Brain pericyte (primary cell): ENCODE data around the gene LRIG1.
"Not testable (repeated sequence)": the region's sequence is repeated elsewhere in the genome, so short reads cannot be mapped to it uniquely, and the experiment has no call there.

Source experiments
- DNase-seq: peaks from one replicate; pipeline ENCODE4 v3.0.0-alpha.2; 2012; ENCODE audit warnings: low read depth, low spot score

The LRIG1 gene

DNA sequence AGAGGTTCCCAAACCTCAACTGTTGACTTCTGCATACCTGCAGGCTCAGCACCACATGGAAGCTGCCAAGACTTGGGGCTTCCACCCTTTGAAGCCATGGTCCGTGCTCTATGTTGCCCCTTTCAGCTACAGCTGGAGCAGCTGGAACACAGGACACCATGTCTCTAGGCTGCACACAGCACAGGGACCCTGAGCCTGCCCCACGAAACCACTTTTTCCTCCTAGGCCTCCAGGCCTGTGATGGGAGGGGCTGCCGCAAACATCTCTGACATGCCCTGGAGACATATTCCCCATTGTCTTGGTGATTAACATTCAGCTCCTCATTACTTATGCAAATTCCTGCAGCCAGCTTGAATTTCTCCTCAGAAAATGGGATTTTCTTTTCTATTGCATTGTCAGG lies 78.9 kb downstream of the LRIG1 start:
- not testable (repeated sequence) for DNase-seq

DNA sequence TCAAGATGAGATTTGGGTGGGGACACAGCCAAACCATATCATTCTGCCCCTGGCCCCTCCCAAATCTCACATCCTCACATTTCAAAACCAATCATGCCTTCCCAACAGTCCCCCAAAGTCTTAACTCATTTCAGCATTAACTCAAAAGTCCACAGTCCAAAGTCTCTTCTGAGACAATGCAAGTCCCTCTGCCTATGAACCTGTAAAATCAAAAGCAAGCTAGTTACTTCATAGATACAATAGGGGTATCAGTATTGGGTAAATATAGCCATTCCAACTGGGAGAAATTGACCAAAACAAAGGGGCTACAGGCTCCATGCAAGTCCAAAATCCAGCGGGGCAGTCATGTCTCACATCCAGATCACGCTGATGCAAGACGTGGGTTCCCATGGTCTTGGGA lies 79.7 kb downstream of the LRIG1 start:
- DNase-seq = not testable (repeated sequence)

DNA sequence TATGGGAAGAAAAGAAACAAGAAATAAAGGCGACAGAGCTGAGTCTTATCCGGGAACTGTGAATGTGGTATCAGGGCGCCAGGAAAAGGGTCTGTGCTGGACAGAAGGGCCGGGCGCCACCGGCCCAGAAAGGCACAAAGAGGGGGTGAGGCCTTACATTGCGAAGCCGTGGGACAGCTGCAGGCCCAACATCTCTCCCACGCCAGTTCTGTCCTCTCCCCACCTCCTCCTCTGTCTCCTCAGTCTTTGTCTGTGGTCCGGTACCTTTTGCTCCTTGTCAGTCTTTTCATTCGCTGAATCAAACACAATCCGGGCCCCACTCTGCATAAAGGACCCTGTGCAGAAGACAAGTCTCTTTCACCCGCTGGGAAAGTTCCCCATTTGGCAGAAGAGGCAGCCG lies 81.8 kb downstream of the LRIG1 start:
- DNase-seq = no peak

DNA sequence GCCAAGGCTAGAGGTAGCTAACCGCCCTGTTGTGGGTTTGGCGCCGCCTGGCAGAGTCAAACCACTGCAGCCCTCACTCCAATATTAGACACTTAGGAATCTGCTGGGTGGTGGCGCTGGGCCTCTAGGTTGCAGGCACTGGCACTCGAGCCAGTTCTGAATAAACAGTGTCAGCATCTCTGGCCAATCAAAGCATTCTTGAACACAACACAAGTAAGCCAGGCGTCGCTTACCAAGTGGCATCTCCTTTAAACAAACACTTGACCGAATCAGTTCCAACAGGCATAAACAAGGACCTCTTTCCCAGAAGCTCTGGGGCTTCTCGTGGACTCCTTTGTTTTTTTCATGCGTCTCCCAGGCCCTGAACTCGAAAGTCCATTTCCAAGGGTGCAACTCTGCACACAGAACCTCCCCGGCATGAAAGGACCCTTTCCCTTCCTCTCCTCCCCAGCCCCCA lies 82.3 kb downstream of the LRIG1 start:
- DNase-seq = no peak

DNA sequence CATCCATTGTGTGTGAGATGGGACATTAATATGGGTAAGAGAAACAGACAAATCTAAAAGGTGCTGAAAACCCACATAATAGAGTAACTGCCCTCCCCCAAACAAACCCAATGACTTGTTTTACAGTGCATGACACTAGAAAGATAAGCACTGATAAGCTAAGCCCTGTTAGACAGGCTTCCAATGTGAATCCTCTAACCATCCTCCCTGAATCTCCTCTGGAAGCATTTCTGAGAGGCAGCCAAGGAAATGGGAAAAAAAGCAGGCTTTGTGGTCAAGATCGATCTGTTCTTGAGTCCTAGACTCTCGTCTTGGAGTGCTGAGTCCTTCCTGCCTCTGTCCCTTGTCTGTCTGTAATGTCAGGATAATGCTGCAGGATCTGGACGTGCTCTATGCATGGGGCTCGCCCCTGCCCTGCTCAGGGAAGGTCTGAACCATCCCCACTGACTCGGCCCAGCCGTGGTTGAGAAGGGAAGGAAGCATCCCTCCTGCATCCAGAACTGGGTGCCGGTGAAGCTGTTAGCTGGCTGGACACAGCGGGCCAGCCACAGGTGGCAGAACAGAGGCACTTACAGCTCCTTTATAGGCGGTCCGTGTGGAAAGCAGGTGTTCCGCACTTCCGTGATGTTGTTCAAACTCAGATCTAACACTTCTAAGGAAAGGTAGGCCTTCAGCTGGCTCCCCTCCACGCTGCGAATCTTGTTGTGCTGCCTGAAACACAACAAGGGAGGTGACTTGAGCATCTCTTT lies 84.1 kb downstream of the LRIG1 start:
- DNase-seq = no peak

DNA sequence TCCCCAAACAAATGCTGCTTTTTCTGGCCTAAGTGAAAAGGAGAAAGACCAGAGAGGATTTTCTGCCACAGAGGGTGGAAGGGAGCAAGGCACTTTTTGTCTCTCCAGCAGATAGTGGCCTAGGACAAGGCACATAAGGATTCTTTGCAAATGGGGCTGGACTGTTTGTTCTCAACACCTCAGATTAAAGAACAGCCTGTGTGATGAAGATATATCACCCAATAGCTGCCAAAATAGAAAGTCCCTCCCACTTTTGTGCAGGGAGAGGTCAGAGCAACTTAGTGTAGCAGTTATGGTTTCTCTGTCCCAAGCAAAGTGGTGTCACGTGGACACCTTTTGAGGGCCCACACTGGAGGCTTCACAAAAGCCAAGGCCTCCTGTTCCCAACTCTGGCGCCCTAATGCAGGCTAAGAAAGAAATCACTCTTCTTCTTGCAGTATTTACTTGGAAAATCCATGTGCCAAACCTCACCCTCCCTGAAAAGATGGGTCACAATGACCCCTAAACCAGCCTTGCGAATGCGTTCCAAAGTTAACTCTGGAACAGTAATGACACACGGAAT lies 84.9 kb downstream of the LRIG1 start:
- no peak for DNase-seq

DNA sequence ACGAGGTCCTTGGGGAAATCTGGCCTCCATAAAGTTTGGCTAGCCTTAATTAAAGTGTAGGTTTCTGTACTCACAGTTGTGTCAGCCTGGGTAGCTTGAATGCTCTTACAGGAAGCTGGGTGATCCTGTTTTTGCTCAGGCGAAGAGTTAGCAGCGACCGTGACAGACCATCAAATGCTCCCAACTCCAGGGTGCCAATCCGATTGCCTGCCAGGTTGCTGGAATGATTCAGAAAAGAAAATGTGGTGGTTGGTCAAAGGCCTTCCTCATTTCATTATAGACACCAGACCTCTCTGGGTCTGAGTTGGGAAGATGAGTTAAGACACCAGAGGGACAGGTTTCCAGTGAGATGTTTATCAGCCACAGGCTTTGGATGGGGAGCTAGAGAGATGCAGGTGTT lies 86.0 kb downstream of the LRIG1 start:
- DNase-seq = no peak

DNA sequence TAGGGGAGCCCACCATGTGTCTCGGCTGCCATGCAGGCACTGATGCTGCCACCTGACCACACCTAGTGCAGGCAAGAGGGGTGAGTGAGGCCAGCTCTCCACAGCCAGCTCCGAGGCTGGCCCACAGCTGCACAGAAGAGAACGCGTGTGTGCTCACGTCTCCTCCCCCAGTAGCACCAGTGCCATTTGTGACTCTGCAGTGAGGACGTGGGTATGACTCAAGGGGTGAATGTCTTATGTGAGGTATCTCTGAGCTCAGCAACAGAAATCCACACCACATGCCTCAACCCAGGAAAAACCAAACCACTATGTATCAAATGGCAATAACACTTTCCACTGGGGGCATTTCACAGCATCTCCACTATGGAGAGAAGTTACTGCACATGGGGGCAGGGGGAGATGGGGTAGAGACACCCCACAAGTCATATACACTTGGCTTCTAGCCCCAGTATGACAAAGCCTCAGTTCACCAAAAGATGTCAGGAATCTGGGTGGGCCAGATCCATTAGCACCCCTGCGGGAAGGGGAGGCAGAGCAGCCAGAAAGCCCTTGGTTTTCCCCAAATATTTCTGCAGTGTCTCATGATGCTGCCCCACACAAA lies 87.6 kb downstream of the LRIG1 start:
- DNase-seq = no peak

DNA sequence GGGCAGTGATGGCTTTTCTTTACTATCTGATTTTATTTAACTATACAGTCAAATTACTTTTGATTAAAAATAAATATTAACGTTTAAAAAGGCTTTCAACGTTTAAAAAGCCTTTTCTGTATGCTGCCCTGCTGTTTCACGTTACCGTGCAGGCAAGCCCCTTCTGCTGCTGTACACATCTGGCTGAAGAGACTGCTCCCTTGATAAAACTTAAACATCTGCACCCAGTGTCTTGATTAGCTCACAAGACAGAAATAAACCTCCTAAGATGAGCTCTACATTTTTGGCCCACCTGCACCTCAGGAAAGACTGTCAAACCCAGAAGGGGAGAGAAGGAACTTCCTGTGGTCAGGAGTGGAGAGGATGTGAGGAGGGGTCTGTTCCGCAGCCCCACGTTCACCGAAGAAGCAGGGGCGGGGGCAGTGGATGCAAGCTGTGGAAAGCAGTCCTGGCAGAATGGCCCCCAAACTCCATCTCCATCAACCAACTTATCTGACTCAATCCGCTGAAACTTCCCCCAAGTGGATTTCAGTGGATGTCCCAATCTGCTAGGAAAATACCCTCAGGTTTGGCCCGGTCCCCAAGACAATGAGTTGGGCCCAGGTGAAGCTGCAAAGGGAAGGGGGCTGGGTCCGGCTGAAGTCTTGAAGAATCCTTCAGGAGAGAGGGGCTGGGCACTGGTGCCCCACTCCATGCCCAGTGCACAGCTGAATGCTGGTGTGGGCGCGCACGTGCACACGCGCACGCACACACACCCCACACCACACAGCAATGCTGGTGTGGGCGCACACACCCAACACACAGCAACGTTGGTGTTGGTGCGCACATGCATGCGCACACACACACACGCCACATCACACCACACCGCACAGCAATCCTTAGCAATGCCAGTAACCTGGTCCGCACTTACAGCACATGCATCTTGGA lies 88.6 kb downstream of the LRIG1 start:
- DNase-seq = no peak

DNA sequence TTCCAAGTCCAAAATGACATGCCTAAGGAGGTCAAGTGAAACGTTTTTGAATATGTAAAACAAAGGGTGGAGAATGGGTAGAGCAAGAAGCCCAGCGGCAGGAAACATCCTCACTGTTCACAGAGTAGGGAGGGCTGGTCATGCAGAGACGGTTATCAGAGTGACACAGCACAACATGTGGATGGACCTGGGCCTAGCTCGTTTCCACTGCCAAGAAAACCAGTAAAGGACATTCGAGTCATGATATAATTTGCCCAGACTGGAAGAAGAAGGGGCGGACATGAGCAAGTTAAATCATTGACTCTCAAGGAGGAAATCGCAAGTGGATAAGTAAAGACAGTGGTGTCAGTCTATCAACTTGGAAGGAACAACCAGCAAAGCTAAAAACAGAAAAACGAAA lies 89.3 kb downstream of the LRIG1 start:
- no peak for DNase-seq

DNA sequence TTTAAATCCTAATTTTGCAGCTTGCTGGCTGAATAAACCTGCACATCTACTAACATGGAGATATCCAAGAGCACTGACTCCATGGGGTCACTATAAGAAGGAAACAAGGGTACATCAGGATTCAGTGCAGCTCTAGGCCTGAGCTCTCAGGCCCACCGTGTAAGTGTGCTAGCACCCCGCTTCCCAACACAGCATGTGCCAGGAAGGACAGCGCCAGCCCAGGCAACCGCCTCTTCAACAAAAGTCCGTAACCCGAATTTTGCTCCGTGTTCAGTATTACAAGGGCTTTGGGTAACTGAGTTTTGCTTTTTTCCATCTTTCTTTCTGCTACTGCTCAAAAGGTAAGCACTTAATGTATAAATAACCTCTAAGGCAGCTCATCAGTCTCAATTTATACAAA lies 89.8 kb downstream of the LRIG1 start:
- DNase-seq = no peak

DNA sequence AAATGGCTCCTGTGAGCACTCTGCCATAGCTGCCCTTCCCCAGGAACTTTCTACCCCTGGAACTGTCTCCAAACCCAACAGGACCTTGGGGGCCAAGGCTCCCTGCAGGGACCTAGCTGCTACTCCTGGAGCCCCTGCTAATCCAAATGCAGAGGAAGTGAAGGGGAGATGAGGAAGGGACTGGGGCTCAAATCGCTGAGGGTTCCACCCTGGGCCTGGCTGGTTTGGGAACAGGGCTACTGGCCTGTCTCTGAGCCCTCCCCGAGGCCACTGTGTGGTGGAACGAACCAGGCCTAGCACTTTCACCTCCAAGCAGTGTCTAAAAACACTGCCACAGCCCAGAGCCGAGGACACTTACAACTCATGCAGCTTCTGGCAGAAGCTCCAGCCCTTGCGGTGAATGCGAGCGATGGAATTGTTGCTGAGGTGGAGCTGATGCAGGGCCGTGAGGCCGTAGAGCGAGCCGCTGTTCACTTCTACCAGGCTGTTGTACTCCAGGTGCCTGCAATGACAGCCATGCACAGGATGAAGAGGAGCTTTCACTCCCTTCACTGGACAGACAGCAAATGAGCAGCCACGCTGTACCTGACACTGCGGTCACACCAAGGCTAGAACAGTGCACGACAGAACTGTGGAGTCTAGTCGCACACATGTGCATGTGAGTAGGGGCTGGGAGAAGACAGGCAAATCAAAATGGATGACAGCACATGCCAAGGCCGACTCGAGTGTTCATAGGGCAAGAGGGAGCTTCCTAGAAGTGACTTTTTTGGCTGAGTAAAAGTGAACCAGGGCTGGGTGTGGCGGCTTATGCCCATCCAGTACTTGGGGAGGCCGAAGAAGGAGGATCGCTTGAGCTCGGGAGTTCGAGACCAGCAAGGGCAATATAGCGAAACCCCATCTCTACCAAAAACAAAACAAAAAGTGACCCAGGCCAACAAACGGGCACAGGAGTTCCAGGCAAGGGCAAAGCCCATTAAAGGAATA lies 90.8 kb downstream of the LRIG1 start:
- no peak for DNase-seq

DNA sequence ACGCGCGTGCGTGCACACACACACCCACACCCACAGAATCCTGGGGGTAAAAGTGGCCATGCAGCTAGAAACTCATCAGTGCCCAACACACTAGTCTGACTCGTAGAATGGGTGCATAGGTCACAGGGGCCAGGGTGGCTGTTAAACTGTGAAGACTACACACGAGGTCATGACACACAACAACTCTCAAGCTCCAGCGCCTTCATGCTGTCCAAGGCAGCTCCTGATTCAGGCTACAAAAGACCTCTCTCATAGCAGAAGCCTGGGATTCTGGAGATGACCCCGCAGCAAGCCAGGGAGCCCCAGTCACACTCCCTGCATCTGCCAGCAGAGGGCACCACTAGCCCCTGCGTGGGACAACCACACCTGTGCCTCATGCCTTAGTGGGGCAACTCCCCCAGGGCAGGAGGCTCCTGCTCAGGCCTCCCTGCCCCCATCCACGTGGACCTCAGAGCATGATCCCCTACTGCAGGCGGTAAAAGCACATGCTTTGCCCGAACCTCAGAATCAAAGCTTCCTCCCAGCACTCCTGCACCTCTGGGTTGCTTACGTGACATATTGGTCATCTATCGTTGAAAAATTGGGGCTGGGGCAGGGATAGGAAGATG lies 93.1 kb downstream of the LRIG1 start:
- no peak for DNase-seq

DNA sequence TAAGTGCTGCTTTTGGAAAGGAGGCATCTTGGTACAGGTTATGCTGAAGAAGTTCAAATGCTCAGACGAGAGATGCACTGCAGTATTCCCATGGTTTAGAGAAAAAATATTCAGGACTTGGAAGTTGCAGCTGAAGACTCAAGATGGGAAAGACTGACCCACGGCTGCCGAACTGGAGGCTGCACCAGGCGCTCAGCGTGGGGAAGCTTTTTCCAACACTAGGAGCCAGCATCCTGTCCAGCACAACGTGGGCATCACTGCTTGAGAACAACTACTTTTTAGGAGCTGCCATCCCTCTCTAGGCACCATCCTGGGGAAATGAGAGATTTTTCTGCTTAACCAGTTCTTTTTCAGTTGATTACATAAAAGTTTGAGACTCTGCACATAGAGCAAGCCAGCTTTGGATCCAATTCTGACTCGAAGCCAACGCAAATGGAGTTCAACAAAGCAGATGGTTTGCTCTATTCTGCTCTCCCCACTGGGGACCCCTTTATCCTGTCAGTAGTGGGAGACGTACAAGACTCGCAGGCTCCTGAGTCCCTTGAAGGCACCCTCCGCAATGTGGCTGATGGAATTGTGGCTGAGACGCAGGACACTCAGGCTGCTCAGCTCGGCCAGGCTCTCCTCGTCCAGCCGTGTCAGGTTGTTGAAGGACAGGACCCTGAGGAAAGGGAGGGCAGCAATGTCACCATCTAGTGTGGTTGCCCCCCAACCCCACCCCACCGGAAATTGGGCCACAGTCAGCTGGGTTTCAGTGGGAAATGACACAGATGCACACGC lies 93.8 kb downstream of the LRIG1 start:
- no peak for DNase-seq

DNA sequence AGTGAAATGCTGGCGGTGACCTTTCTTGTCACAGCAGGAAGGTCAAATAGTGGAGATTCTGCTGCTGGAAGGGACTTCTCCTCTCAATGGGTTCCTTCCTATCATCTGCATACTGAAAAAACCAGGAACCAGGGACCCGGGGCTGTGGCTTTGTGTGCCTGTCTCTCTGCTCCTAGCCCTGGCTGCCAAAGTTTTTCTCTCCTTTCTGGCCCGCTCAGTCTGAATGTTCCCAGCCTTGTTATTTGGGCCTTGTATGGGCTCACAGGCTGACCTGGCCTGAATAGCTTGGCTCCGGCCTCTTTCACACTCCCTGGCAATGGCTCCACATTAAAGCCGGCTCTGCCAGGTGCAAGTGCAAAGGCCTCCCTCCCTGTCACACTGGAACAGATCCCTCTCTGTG lies 94.7 kb downstream of the LRIG1 start:
- DNase-seq = no peak

DNA sequence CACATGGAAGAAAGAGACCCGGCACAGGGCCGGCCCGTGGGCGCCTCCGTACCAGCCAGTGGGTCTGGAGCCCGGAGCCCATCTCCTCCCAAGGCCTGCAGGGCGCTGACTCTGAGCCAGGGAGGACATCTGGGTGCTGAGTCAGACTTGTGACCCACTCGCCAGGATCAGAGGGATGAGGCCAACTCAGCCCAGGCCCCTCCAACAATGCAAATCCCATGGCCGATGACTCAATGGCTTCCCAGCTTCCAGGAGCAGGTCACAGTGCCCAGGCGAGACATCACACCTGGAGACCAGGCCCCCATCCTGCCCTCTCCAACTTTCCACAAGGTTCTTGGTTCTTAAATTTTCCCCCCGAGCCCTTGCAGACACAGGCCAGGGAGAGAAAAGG lies 95.1 kb downstream of the LRIG1 start:
- DNase-seq = no peak

DNA sequence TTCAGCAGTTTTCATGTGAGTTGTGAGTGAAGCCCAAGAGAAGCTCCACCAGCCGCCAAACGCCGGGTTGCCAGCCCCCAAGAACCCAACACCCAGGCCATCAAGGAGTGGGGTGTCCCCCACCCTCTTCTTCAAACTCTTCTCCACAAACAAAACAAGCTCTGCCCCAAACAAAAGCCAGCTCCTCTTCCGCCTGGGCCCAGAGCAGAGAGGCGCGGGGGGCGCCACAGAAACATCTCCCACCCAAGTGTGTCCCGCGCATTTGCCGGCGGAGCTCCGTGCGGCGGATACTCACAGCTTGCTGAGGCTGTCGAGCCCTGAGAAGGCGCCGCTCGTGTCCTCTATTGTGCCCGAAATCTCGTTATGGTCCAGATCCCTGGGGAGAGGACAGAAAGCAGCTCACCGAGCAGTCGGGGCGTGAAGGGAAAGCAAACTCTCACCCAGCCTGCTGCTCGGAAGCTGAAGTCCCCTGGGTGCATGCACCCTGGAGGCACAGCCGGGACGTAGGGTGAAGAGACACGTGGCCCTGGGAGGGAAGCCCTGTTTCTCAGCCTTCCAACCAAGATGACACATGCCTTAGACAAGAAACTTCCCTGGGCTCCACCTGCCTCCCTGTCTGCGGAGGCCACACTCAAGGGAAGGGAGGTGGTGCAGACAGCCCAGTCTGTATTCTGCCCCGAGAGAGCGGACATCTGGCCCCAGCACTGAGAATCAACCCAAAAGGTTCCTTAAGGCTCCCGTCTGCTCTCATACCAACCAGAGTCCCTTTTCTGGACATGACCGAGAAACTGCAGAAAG lies 95.7 kb downstream of the LRIG1 start:
- no peak for DNase-seq

DNA sequence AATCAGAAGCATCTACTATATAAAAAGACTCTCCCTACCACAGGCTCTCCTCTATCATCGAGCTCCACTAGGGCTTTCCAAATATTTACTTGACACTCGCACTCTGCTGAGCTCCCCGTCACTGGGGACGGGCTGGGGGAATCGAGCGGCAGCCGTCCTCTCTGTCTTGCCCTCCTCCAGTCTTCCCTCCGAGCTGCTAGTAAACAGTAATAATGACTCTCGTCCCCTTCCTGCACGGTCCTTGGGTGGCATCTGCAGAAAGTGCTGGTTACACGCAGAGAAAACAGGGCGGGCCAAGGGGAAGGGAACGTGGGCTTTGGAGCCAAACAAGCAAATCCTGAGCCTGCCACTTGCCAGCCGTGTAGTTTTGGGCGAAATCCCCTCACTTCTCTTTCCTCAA lies 96.6 kb downstream of the LRIG1 start:
- DNase-seq = no peak
